Mucosa of gallbladder (tissue), 1 donor: ENCODE data around the gene HNRNPUL2. TPM values are rescaled to one million over a fixed set of nuclear protein-coding genes. Genes with fewer than 3 reads are reported as not detected.
A peak's percentile ranks its signal among the peaks of the same experiment; 100 is the strongest.
"Not testable (repeated sequence)": the region's sequence is repeated elsewhere in the genome, so short reads cannot be mapped to it uniquely, and the experiment has no call there.

Source experiments
- DNase-seq: peaks from one replicate; pipeline ENCODE4 v3.0.0-alpha.2; 2020; ENCODE audit warnings: low spot score
- total RNA-seq: library from RNA; stranded (reverse); gene quantifications from one replicate; pipeline ENCODE4 v1.2.1, GENCODE V29; 2021
- donor health status: DM: no; HTN: no; CAD: no.

Gene HNRNPUL2
- total RNA-seq, 1 donor from 2014 or later = 51.9 TPM

GRCh38 chr11:62703921-62704320 is 23.3 kb downstream of the HNRNPUL2 start:
- not testable (repeated sequence) for DNase-seq

DNA sequence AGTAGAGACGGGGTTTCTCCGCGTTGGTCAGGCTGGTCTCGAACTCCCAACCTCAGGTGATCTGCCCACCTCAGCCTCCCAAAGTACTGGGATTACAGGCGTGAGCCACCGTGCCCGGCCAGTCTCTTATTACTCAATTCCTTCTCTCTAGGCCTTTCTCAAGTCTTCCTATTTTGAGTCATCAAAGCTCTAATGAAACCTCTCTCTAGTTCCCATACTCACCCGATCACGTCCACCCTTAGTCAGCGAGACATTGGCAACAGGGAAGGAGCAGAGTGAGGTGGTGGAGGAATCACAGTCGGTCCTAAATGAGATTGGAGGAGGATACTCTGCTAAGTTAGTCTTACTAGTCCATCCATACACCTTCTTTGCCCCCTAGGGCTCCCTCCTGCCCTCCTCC is 25.0 kb downstream of the HNRNPUL2 start:
- DNase-seq = no peak

DNA sequence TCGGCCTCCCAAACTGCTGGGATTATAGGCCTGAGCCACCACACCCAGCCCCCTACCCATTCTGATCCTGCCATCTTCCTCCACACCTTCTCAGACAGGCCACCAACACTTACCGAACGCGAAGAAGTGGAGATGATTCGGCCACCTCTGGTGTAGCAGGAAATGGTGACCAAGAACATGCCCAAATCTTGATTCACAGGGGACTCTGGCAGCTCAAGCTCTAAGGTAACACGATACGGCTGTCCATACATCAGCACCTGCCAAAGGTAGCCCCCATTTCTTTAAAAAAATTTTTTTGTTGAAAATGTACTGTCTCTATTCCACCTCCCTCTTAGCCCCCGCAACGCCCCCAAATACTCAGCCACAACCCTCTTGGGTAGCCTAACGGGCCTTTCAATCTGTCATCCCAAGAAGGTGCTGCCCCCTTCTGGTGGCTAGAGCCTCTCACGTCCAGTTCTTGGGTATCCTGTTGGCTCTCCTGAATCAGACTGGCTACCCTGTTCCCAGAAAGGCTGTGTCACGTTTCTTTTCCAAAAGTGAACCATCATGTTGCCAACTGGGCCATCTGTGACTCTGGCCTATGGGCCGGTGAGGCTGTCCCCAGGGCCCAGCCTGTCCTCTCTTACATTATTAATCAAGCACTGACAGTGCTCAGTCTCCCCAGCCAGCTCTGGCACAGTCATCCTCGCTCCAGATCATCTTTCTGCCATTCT is 32.6 kb downstream of the HNRNPUL2 start:
- peak; percentile 77 for DNase-seq

DNA sequence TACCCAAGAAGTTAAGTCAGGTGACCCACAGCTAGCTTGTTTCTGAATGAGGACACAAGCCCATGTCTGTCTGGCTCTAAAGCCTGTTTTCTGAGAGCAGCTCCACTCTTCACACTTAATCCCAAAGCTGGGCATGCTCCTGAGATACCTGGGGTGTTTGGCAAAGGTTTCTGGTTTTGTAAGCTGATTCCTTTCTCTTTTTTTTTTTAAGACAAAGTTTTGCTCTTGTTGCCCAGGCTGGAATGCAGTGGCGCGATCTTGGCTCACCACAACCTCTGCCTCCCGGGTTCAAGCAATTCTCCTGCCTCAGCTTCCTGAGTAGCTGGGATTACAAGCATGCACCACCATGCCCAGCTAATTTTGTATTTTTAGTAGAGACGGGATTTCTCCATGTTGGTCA is 33.6 kb downstream of the HNRNPUL2 start:
- DNase-seq = not testable (repeated sequence)

DNA sequence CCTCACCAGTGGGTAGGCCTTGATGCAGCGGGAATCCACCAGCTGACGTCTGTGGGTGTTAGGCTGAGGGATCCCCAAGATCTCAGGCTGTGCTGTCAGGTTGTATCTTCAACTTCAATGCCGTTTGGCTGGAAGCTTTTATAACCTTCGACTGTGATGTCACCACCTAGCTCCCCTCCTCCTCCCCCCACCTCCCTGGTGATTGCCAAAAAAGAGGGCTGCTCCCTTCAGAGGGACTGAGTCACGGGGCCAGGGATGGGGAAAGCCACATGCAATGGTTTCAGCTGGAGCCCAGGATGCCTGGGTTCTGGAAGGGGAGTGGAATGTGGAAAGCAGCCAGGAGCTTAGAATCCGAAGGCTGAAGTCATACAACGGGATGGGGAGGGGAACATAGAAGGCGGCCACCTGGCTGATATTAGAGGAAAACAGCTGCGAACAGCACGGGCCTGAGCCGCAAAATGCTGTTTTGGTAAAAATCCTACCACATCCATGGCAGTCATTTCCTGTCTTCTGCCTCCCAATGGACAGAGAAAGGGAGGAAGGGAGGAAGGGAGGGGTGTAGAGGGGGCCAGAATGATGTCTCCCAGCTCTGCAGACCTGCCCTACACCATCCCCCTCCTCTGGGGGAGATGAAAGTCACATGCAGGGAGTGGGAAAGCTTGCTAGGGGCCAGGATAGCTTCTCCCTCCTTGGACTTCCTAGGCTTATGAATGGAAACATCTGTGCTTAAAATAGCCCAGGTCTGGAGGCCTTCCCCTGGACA is 37.7 kb downstream of the HNRNPUL2 start, which contains the start of gene LRRN4CL:
Gene LRRN4CL, minus strand, starts transcription at position 110 of the 763 bp plus-strand sequence. CDS start 1,022 bp downstream, outside the sequence.
- DNase-seq = peak; percentile 65

DNA sequence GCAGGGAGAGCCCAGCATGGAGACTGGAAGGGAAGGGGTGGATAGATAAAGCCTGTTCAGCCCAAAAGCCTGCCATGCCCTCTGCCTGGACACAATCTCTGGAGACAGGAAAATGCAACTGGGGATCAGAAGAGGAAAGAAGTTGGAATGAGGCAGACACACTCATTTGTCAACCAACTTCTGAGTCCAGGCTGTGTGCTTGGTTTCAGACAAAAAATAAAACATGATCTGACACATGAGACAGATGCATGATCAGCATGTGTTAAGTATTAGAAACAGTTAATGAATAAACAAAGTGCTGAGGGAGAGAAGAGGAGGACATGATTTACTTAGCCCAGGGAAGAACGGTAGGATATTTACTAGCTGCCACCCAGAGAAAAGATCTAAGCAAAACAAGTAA is 38.8 kb downstream of the HNRNPUL2 start:
- DNase-seq = no peak

DNA sequence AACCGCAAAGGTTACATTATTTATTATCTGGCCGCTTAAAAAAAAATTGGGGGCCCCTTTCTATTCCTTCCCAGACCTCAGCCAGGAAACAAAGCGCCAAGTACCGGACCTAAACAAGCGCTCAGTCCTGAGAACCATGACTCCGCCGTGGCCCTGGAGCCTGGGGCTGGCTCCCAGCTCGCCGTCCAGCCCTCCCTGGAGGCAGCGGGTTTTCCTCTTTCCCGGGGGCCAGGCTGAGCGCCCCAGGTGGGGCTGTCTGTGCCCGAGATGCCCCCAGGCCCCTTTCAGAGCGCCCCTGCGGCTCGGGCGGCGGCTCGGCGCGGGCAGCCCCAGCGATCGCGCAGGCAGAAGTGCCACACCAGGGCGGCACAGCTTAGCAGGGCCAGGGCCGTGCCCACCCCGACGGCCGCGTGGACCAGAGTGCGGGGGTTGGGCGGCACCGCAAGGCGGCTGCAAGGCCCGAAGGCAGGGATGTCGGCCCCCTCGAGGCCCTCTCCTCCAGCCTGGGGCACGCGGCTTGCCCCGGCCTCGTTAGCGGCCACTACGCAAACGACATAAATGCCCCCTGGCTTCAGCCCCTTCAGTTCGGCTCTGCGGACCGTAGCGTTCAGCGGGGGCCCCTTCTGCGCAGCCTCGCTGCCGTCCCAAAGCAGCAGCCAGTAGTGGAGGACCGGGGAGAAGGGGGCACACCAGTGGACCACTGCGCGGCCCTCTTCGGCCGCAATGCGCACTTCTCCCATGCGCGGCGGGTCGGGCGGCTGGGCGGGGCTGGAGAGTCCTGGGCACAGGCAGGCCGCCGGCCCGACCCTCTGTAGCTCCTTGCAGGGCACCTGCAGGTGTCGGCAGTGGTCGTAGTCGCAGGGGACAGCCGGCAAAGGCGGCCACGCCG is 39.5 kb downstream of the HNRNPUL2 start:
- DNase-seq = no peak

GRCh38 chr11:62682518-62682917 is 44.7 kb downstream of the HNRNPUL2 start:
- DNase-seq = no peak

DNA sequence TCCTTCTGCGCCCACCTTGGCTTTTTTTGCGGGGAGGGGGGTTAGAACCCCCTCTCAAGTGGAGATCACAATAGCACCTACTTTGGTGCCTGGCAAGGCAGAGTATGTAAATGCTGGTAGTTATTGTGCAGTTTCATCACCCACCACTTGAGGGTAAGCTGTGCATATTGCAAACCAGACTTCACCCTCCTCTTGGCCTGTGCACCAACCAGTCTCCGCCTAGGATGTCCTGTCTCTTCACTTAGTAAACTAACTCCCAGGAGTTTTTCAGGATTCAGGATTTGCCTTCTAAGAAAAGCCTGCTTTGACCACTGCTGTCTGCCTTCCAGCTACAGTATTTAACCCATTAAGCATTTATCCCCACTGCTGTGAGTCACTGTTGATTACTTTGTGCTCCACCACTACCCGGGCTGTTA is 46.4 kb downstream of the HNRNPUL2 start:
- peak; percentile 62 for DNase-seq

DNA sequence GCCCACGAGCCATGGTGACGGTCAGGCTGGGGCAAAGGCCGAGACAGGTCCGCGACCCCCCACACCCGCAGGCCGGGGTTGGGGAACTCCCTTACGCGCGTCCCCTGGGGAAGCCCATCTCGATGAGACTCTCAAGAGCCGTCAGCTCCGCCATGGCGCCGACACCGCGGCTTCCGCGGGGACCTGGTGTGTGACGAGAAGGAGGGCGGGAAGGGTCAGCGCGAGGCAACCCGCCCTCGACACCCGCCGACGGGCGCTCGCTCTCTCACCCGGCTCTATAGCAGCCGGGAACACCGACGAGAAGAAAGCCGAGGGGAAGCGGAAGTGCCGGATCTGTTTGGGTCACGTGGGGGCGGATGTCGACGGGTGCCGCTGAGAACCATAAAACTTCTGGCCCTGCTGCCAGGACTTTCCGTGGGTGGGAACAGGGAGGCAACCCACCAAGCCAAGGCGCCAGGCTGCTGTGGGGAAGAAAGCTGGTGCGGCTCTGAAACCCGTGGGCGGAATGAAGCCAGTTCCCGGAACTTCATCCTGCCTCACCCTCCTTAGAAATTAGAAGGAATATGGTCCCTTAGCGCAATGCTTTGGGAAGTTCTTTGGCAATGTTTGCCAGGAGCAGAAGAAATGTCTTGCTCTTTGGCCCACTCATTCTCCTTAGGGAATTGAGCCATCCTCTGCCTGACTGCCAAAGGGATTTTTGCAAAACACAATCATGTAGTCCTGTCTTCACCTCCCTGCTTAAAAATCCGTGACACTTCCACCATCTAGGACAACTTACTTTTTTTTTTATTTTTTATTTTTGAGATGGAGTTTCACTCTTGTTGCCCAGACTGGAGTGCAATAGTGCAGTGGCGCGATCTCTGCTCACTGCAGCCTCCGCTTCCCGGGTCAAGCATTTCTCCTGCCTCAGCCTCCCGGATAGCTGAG is 48.2 kb downstream of the HNRNPUL2 start, which contains the start of gene UBXN1:
Gene UBXN1, minus strand, starts transcription at position 304 of the 927 bp plus-strand sequence. Its CDS starts 150 bp downstream, at position 154.
- peak; percentile 92 for DNase-seq

GRCh38 chr11:62678433-62678769 is 48.9 kb downstream of the HNRNPUL2 start:
- no peak for DNase-seq

GRCh38 chr11:62677714-62678113 is 49.5 kb downstream of the HNRNPUL2 start:
- DNase-seq = no peak

GRCh38 chr11:62677156-62677555 is 50.1 kb downstream of the HNRNPUL2 start:
- no peak for DNase-seq

- no peak for DNase-seq
Measured at GRCh38 chr11:62676698-62677097, 50.6 kb downstream of the HNRNPUL2 start.

- DNase-seq = not testable (repeated sequence)
Measured at GRCh38 chr11:62675415-62675814, 51.8 kb downstream of the HNRNPUL2 start.

- no peak for DNase-seq
Measured at GRCh38 chr11:62673196-62673525, 54.1 kb downstream of the HNRNPUL2 start.

DNA sequence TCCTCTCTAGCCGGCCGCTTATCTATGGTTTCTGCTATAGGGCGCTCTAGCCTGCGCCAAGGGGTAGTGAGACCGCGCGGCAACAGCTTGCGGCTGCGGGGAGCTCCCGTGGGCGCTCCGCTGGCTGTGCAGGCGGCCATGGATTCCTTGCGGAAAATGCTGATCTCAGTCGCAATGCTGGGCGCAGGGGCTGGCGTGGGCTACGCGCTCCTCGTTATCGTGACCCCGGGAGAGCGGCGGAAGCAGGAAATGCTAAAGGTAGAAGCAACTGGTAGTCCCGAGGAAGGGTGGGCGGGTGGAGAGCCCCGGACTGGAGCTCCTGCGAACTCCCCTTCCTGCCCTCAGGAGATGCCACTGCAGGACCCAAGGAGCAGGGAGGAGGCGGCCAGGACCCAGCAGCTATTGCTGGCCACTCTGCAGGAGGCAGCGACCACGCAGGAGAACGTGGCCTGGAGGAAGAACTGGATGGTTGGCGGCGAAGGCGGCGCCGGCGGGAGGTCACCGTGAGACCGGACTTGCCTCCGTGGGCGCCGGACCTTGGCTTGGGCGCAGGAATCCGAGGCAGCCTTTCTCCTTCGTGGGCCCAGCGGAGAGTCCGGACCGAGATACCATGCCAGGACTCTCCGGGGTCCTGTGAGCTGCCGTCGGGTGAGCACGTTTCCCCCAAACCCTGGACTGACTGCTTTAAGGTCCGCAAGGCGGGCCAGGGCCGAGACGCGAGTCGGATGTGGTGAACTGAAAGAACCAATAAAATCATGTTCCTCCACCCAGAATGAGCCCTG is 55.5 kb downstream of the HNRNPUL2 start, which contains the start of the genes LBHD1 and UQCC3:
Gene LBHD1, minus strand, starts transcription at position 660 of the 782 bp plus-strand sequence. CDS start 2,236 bp downstream, outside the sequence.
Gene UQCC3, plus strand, starts transcription at position 66 of the 782 bp plus-strand sequence. Its CDS starts 73 bp downstream, at position 139.
- DNase-seq = peak; percentile 76

DNA sequence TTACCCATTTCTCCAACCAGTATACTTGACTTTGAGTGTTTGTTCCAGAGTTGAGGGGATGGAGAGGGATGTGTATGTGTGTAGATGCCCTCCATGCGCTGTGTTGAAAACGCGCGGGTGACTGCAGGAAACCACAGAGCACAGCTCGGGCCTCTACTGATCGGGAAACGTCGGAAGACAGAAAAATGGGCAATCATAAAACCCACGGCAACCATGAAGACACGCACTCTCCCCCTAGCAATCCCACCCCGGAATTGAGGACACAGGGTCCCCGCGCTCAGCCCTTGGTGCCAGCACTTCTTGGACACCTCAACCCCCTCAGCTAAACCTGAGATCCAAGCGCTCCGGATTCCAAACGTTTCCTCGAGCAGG is 56.0 kb downstream of the HNRNPUL2 start:
- DNase-seq = no peak

GRCh38 chr11:62669420-62670161 is 57.7 kb downstream of the HNRNPUL2 start:
- DNase-seq = no peak
